NCI-H1092 (cell line): ENCODE data around the gene PRKCI.
"Not testable (repeated sequence)": the region's sequence is repeated elsewhere in the genome, so short reads cannot be mapped to it uniquely, and the experiment has no call there.

Source experiments
- DNase-seq: peaks from one replicate; lab custom pipeline; 2025; lab: John Stamatoyannopoulos, UW

The PRKCI gene

GRCh38 chr3:170225166-170225565 lies 2.9 kb downstream of the PRKCI start:
- DNase-seq = no peak

DNA sequence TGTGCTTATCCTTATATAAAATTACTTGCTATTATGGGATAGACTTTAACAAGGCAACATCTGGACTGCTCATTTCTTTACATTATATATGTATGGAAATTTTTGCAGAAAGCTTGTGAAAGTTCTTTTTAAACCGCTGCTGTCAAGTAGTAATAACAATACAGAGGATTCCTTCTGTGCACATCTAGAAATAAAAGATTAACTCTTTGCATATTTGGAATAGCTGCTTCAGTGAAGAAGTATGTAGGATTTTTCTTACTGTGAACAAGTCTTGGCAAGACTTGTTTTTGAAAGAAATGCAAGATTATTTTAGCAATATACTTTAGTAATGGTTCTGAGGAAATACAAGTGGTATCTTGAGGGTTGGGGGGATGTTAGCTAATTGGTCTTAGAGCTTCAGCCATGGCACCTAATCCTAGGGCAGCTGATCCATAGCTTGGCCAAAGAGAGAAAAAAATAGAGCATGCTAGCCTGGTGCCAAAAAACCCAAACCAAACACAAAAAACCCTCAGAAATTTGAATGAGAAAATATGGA lies 4.3 kb downstream of the PRKCI start:
- DNase-seq = no peak

GRCh38 chr3:170228093-170228766 lies 6.0 kb downstream of the PRKCI start:
- no peak for DNase-seq

DNA sequence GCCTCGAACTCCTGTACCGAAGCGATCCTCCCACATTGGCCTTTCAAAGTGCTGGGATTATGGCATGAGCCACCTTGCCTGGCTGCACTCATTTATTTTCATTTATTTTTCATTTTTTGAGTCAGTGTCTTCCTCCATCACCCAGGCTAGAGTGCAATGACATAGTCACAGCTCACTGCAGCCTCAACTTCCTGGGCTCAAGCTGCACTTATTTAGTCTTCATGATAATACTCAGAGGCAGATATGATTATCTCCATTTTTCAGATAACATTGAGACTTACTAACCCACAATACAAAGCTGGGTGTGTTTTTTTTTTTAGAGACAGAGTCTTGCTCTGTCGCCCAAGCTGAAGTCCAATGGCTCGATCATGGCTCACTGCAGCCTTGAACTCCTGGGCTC lies 10.0 kb downstream of the PRKCI start:
- DNase-seq = no peak

GRCh38 chr3:170233530-170233929 lies 11.3 kb downstream of the PRKCI start:
- DNase-seq = no peak

DNA sequence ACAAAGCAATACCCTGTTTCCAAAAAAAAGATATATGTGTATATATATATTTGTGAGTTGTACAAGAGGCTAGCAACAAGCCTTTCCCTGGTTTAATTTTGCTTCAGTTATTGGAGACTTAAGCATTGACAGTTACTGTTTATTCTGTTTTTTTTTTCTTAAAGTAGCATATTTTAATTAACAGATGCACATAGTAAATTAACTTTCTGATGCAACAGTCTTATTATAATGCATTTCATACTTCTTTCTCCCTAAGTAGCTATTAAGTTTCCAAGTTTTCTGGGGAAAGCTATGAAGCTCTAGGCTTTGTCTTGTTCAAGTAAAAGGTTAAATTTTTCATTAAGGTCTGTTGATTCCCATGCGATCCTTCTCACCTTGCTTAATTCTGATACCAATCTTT lies 17.9 kb downstream of the PRKCI start:
- no peak for DNase-seq

DNA sequence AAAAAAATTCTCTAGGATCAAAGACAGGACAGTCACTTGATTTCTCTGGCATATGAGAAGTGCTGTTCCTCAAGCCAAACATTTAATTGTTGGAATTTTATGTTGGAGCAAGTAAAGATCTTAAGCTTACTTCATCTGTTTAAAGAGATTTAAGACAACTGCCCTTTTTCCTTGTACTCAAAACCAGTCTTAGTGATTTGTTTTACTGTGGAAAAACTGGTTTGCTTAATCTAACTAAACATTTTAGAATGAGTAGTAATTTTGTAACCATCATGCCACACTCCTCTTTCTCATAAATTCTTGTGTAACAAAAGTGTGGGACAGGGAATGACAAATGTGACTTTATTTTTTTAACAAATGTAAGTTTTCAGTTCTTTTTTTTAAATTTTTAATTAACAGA lies 18.4 kb downstream of the PRKCI start:
- DNase-seq = no peak

GRCh38 chr3:170244576-170244975 lies 22.4 kb downstream of the PRKCI start:
- no peak for DNase-seq

GRCh38 chr3:170247875-170248274 lies 25.7 kb downstream of the PRKCI start:
- DNase-seq = no peak

DNA sequence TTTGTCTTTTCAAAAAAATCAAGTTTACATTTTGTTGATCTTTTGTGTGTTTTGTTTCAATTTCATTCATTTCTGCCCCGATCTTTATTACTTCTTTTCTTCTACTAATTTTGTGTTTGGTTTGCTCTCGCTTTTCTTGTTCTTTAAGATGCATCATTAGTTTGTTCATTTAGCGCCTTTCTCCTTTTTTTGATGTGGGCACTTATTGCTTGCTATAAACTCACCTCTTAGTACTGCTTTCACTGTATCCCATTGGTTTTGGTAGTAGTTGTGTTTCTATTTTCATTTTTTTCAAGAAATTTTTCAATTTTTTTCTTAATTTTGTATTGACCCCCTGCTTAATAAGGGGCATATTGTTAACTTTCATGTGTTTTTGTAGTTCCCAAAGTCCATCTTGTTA lies 34.4 kb downstream of the PRKCI start:
- DNase-seq = no peak

GRCh38 chr3:170257145-170257544 lies 34.9 kb downstream of the PRKCI start:
- DNase-seq = no peak

DNA sequence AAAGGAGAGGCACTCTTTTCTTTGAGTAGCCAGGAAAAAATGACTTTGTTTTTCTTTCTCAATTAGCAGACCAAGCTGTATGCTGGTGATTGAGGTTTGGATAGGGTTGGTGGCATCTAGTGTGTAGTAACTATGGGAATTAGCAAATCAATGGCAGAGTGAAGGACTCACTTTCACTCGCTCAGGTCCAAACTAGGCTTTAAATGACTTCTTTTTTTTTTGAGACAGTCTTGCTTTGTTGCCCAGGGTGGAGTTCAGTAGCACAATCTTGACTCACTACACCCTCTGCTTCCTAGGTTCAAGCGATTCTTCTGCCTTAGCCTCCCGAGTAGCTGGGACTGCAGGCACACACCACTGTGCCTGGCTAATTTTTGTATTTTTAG lies 35.9 kb downstream of the PRKCI start:
- no peak for DNase-seq

DNA sequence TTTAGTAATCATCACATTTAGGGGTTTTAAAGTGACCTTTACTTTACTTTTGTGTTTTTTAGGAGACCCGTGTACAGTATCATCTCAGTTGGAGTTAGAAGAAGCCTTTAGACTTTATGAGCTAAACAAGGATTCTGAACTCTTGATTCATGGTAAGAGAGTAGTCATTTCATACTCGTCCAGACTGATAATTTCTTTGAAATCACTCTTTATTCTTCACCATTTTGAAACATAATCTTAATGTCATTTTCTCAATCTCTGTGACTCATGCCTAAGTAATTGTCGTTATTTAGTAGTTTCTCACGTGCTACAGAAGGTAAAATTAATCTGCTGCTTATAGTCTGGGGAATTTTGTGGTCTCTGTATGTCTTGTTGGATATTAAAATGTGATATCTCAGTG lies 37.7 kb downstream of the PRKCI start:
- DNase-seq = no peak

GRCh38 chr3:170267793-170268192 lies 45.6 kb downstream of the PRKCI start:
- DNase-seq = no peak

- not testable (repeated sequence) for DNase-seq
Observed at GRCh38 chr3:170269673-170270254, 47.5 kb downstream of the PRKCI start.

DNA sequence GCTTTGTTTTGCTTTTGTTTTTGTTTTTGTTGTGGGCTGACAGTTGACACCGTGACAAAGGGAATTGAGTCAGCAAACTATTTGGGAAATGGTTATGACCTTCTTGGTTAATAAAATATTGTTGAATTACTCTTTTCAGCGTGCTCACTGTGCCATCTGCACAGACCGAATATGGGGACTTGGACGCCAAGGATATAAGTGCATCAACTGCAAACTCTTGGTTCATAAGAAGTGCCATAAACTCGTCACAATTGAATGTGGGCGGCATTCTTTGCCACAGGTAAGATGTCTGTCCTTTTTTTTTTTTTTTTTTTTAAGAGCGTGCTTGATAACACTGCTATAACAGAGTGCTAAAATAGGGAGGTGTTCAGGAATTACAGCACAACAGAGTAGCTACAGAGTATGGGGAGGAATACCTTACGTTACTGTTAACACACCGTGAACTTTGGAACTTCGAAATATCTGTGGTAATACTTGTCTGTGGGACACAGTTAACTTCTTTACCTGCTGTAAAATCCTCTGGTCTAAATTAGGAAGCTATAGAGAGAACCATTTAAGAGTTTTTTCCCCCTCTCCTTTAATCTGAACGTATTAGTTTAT lies 48.2 kb downstream of the PRKCI start:
- DNase-seq = no peak

DNA sequence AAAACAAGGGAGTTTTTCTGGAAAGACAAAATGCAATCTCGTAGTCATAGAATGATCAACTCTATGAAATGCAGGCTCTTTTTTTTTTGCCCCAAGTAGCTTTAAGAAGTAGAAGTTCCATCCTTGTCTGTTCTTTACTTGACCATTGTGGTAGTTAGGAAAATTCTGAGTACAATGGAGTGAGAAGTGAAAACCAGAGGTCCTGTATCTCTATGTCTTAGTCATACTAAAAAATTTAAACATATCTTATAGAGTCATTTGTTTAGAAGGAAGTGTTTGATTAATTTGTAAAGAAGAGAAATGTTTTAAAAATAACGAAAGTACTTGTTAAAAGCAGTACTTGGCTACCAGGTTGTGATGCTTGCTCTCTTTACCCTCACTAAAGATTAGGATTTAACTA lies 52.4 kb downstream of the PRKCI start:
- no peak for DNase-seq

GRCh38 chr3:170275832-170276231 lies 53.6 kb downstream of the PRKCI start:
- no peak for DNase-seq

DNA sequence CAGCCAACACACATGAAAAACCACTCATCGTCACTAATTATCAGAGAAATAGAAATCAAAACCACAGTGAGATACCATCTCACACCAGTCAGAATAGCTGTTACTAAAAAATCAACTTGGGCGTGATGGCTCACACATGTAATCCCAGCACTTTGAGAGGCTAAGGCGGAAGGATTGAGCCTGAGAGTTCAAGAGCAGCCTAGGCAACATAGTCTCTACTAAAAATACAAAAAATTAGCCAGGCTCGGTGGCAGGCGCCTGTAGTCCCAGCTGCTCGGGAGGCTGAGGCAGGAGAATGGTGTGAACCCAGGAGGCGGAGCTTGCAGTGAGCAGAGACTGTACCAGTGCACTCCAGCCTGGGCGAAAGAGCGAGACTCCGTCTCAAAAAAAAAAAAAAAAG lies 55.1 kb downstream of the PRKCI start:
- DNase-seq = not testable (repeated sequence)

DNA sequence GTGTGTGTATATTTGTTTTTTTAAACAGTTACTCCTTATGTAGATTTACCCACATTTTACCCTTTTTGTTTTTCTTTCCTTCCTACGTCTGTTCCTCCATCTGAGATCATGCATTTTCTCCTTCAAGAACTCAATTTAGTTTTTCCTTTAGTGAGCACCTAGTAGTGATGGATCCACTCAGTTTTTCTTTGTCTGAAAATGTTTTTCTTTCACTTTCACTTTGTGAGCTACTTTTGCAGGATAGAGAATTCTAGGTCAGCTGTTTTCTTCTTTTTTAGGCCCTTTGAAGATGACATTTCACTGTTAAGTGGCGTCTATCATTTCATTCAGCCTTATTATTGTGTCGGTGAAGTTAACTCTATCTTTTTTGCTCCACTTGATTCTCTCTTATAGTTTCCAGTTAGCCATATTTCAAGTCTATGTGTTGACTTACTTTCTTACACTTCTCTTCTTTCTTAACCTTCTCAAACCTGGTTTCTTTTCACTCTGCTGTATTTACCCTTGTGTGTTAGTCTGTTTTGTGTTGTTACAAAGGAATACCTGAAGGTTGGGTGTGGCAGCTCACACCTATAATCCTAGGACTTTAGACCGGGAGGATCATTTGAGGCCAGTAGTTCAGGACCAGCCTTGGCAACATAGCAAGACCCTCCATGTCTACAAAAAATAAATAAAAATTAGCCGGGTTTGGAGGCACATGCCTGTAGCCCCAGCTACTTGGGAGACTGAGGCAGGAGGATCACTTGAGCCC lies 55.8 kb downstream of the PRKCI start:
- no peak for DNase-seq

DNA sequence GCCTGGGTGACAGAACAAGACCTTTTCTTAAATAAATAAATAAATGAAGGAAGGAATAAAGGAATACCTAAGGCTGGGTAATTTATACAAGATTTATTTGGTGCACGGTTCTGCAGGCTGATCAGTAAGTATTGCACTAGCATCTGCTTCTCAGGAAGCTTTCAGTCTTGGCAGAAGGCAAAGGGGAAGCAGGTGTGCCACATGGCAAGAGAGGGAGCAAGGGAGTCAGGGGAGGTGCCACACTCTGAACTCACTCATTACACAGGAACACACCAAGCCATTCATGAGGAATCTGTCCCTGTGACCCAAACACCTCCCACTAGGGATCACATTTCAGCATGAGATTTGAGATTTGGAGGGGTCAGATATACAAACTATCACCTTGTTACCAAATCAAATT lies 56.4 kb downstream of the PRKCI start:
- DNase-seq = no peak

DNA sequence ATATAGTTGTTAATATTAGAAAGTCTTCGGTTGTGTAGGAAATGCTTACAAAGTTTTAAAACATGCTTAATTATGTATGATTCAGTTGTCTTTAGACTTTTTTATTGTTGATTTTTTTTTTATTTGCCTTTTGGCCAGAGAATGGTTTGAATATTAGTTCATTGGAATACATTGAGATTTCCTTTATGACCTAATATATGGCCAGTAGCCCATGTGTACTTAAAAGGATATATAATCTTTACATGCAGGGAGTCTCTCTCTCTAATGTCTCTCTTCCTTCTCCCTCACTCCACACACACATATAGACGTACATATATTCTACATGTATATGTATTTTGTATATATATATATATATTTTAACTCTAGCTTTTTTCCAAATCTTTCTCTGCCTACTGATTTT lies 68.0 kb downstream of the PRKCI start:
- no peak for DNase-seq

GRCh38 chr3:170295586-170295985 lies 73.4 kb downstream of the PRKCI start:
- no peak for DNase-seq
